NOMO-1 (cell line): ENCODE measurements around the gene SELENOW.
"Not testable (repeated sequence)": the region's sequence is repeated elsewhere in the genome, so short reads cannot be mapped to it uniquely, and the experiment has no call there.

Experiments used
- DNase-seq, 2 experiments: peaks; one replicate each; lab custom pipeline; 2025; ENCODE audit not compliant: unreplicated experiment in 2 of 2; lab: John Stamatoyannopoulos, UW

The SELENOW gene

GRCh38 chr19:47778049-47778953 lies at the start of gene SELENOW:
Gene SELENOW (plus strand): TSS chr19:47778703. CDS start chr19:47778786, 83 bp downstream.
- peak; percentile 53 to 58 for DNase-seq

GRCh38 chr19:47729468-47729798 lies 49.1 kb upstream of the SELENOW start:
- no peak for DNase-seq

GRCh38 chr19:47729799-47730520 lies 48.5 kb upstream of the SELENOW start:
- DNase-seq: no peak

GRCh38 chr19:47730521-47730889 lies 48.0 kb upstream of the SELENOW start:
- DNase-seq: no peak

- no peak for DNase-seq
These were observed 47.6 kb upstream of the SELENOW start for GRCh38 chr19:47730910-47731309.

- DNase-seq: no peak
These were observed 43.4 kb upstream of the SELENOW start for GRCh38 chr19:47735131-47735530.

GRCh38 chr19:47740866-47741519 lies 37.5 kb upstream of the SELENOW start:
- no peak for DNase-seq

GRCh38 chr19:47741544-47742140 lies 36.9 kb upstream of the SELENOW start:
- DNase-seq: no peak

- no peak for DNase-seq
These were observed 35.9 kb upstream of the SELENOW start for GRCh38 chr19:47742634-47743033.

GRCh38 chr19:47745010-47745901 lies 33.2 kb upstream of the SELENOW start, which contains the start of gene NOP53:
Gene NOP53 (plus strand): TSS chr19:47745546. CDS start chr19:47745560, 14 bp downstream.
- peak; percentile 79 to 89 for DNase-seq

- DNase-seq: not testable (repeated sequence)
These were observed 32.4 kb upstream of the SELENOW start for GRCh38 chr19:47746129-47746528.

GRCh38 chr19:47749326-47749725 lies 29.2 kb upstream of the SELENOW start:
- no peak for DNase-seq

- DNase-seq: no peak
These were observed 27.8 kb upstream of the SELENOW start for GRCh38 chr19:47750752-47751151.

- no peak for DNase-seq
These were observed 25.9 kb upstream of the SELENOW start for GRCh38 chr19:47752440-47753211.

- DNase-seq: no peak
These were observed 24.1 kb upstream of the SELENOW start for GRCh38 chr19:47754206-47755064.

- DNase-seq: no peak
These were observed 23.3 kb upstream of the SELENOW start for GRCh38 chr19:47755065-47755761.

GRCh38 chr19:47755762-47756626 lies 22.5 kb upstream of the SELENOW start:
- no peak for DNase-seq
